ENCODE measurements around the gene HEBP2. TPM values are rescaled to one million over a fixed set of nuclear protein-coding genes. Genes with fewer than 3 reads are reported as not detected.

Gene HEBP2
- total and polyA plus RNA-seq, 12 donors: 22.3 to 76.9 (median 49.8) TPM

DNA sequence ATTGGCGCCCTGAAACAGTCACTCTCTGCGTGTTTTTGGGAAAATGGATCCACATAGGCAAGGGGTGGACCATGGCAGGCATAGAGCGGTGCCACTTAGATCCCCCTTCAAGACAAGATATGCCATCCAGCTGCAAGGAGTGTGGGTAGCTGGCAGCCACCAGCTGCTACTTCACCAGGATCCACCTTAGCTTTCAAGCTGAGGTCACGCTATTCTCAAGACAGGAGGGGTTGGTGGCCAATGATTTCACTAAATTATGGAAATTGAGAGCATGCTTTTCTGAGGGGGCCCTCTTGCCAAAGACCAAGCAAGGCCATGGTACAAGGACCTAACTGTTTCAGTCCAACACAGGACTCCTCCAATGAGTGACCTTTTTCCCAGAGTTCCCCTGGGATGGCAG is 16.3 kb downstream of the HEBP2 start:
- WGBS, 4 donors: 95 to 99% (median 97%) methylated on average over 4 of the region's 4 CpGs
- Histone ChIP-seq H3K4me3 (no peak overlapping the region), H3K36me3 (replicated peaks in 1 of 2) (no peaks in the 10 kb centered on the region), H3K27me3 (no peaks in the 10 kb centered on the region), H3K9me3 (replicated peaks in 1 of 3) (no peaks in the 10 kb centered on the region), H3K27ac (no peak overlapping the region), H3K4me1 (replicated peaks in 1 of 2) (peaks cover 0 to 4% of the 10 kb centered on the region in 2 donors)
- DNase-seq: no peak
- TF ChIP-seq POLR2A (IDR thresholded peaks at IDR 0.05): no peak
- TF ChIP-seq, protein P1, sequence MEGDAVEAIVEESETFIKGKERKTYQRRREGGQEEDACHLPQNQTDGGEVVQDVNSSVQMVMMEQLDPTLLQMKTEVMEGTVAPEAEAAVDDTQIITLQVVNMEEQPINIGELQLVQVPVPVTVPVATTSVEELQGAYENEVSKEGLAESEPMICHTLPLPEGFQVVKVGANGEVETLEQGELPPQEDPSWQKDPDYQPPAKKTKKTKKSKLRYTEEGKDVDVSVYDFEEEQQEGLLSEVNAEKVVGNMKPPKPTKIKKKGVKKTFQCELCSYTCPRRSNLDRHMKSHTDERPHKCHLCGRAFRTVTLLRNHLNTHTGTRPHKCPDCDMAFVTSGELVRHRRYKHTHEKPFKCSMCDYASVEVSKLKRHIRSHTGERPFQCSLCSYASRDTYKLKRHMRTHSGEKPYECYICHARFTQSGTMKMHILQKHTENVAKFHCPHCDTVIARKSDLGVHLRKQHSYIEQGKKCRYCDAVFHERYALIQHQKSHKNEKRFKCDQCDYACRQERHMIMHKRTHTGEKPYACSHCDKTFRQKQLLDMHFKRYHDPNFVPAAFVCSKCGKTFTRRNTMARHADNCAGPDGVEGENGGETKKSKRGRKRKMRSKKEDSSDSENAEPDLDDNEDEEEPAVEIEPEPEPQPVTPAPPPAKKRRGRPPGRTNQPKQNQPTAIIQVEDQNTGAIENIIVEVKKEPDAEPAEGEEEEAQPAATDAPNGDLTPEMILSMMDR (IDR thresholded peaks at IDR 0.05): no peak
- intact Hi-C loops (cut with DNase I): loop anchor here in 1 of 2 donors (10.0 kb wide), 2 partner anchors 164 to 344 kb away; no protein-coding TSS in a partner anchor

DNA sequence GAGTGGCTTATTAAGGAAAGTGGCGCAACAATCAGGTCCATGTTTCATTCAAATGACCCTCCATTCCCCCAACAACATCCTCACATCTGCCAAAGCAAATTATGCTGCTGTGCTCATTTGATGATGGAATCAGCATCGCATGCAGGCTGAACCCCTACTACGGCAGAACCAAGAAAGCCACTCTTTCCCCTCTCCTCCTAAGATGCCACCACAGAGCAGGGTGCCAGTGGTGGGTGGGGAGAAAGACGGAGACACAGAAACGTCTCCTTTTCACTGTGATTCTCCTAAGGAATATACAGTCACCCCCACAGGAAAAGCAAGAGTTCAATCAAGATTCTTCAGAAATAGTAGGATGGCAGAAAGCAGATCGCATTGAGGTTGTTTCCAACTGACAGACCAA is 17.1 kb downstream of the HEBP2 start:
- H3K27me3 ChIP-seq: no peaks in the 10 kb centered on the region
- WGBS, 4 donors: 69 to 88% (median 73%) methylated on average over 6 of the region's 6 CpGs
- no peak overlapping the region for H3K27ac ChIP-seq
- no peak overlapping the region for H3K4me3 ChIP-seq
- intact Hi-C loops (cut with DNase I): loop anchor here in 1 of 2 donors (10.0 kb wide), 2 partner anchors 164 to 344 kb away; no protein-coding TSS in a partner anchor
- no peaks in the 10 kb centered on the region for H3K9me3 ChIP-seq (replicated peaks in 1 of 3)
- TF ChIP-seq POLR2A (IDR thresholded peaks at IDR 0.05): no peak
- TF ChIP-seq, protein P1 (IDR thresholded peaks at IDR 0.05): no peak
- H3K4me1 ChIP-seq (replicated peaks in 1 of 2): peaks cover 0 to 4% of the 10 kb centered on the region in 2 donors
- DNase-seq: no peak
- H3K36me3 ChIP-seq (replicated peaks in 1 of 2): no peaks in the 10 kb centered on the region

DNA sequence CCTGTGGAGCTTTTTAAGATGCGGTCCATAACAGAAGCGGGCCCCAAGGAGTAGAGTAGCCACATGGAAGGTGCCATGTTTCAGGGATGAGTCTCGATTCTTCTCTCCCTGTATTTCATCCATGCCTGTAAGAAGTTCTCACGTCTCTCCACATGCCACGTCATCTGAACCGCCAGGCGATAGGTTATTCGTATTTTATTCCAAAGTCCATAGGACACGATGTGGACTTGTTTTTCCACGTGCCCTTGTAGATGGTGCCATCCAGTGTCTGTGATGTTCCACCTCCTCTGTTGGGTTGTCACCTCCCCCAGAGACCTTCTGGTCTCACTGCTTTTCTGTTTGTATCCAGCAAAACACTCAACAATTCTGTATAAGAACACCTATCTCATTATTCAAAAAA is 17.6 kb downstream of the HEBP2 start:
- intact Hi-C loops (cut with DNase I): loop anchor here in 1 of 2 donors (10.0 kb wide), 2 partner anchors 163 to 343 kb away; no protein-coding TSS in a partner anchor
- H3K27me3 ChIP-seq: no peaks in the 10 kb centered on the region
- H3K27ac ChIP-seq: no peak overlapping the region
- peaks cover 0 to 4% of the 10 kb centered on the region in 2 donors for H3K4me1 ChIP-seq (replicated peaks in 1 of 2)
- no peaks in the 10 kb centered on the region for H3K9me3 ChIP-seq (replicated peaks in 1 of 3)
- no peak overlapping the region for H3K4me3 ChIP-seq
- no peaks in the 10 kb centered on the region for H3K36me3 ChIP-seq (replicated peaks in 1 of 2)
- WGBS, 4 donors: 85 to 97% (median 95%) methylated on average over 10 of the region's 10 CpGs
- no peak for TF ChIP-seq POLR2A (IDR thresholded peaks at IDR 0.05)
- TF ChIP-seq, protein P1 (IDR thresholded peaks at IDR 0.05): no peak
- DNase-seq: no peak

DNA sequence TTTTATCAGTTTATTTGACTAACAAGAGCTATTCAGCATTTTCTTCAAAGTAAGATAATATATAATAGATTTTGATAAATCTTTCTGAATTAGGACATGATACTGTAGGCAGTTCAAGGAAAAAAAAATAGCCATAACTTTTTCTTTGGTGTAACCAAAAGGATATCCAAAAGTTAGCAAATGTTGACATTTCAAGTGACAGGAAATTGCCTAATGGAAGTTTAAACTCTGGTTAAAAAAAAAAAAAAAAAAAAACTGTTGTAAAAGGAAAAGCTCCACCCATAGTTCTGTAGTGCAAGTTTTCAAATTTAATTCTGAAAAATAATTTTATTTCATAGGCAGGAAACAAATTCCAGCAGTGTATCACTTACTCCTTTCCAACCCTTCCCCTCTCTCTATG is 18.8 kb downstream of the HEBP2 start:
- Histone ChIP-seq H3K4me3 (no peak overlapping the region), H3K4me1 (replicated peaks in 1 of 2) (peaks cover 0 to 4% of the 10 kb centered on the region in 2 donors), H3K27ac (no peak overlapping the region), H3K9me3 (replicated peaks in 1 of 3) (no peaks in the 10 kb centered on the region), H3K36me3 (replicated peaks in 1 of 2) (no peaks in the 10 kb centered on the region), H3K27me3 (no peaks in the 10 kb centered on the region)
- DNase-seq: no peak
- intact Hi-C loops (cut with DNase I): loop anchor here in 1 of 2 donors (10.0 kb wide), 2 partner anchors 162 to 342 kb away; no protein-coding TSS in a partner anchor
- TF ChIP-seq POLR2A (IDR thresholded peaks at IDR 0.05): no peak
- TF ChIP-seq, protein P1 (IDR thresholded peaks at IDR 0.05): no peak
